ENCODE data around the gene C1orf185. TPM values are rescaled to one million over a fixed set of nuclear protein-coding genes. Genes with fewer than 3 reads are reported as not detected.
"Not testable (repeated sequence)": the region's sequence is repeated elsewhere in the genome, so short reads cannot be mapped to it uniquely, and the experiment has no call there.

C1orf185 gene
- total and polyA plus RNA-seq, 4 donors = not detected

- Histone ChIP-seq H3K4me1 (ENCODE audit: control insufficient read depth in 4 of 4, insufficient read depth in 4 of 4, low read length in 3 of 4) (no peaks in the 10 kb centered on the region), H3K9me3 (ENCODE audit: control insufficient read depth in 4 of 4, low read length in 3 of 4) (no peaks in the 10 kb centered on the region), H3K4me3 (ENCODE audit: low read depth in 1 of 3, low read length in 3 of 3) (no peak overlapping the region), H3K9ac (ENCODE audit: low read depth in 1 of 2, low read length in 2 of 2) (no peak overlapping the region), H3K27me3 (ENCODE audit: control insufficient read depth in 4 of 4, insufficient read depth in 4 of 4, low read length in 3 of 4) (no peaks in the 10 kb centered on the region), H3K36me3 (ENCODE audit: control insufficient read depth in 4 of 4, insufficient read depth in 3 of 4, low read depth in 1 of 4, low read length in 3 of 4) (no peaks in the 10 kb centered on the region), H3K27ac (ENCODE audit: low read depth in 1 of 2, low read length in 2 of 2) (no peak overlapping the region)
- WGBS = 80% methylated on average over 3 of the region's 3 CpGs
- TF ChIP-seq RXRA (IDR thresholded peaks at IDR 0.05) (no peak), HNF4G (IDR thresholded peaks at IDR 0.05) (no peak), RAD21 (IDR thresholded peaks at IDR 0.05) (no peak), JUND (IDR thresholded peaks at IDR 0.05) (no peak), REST (IDR thresholded peaks at IDR 0.05) (no peak), GABPA (IDR thresholded peaks at IDR 0.05 in 1 of 2, conservative IDR thresholded peaks at IDR 0.05 in 1 of 2) (no peak), EGR1 (IDR thresholded peaks at IDR 0.05; ENCODE audit: low read depth in 2 of 2) (no peak), ATF3 (IDR thresholded peaks at IDR 0.05) (no peak), CTCF (IDR thresholded peaks at IDR 0.05; ENCODE audit: low read depth, low read length, missing input control) (no peak), FOXA2 (IDR thresholded peaks at IDR 0.05) (no peak), FOXA1 (IDR thresholded peaks at IDR 0.05) (no peak), SP1 (IDR thresholded peaks at IDR 0.05) (no peak), HNF4A (conservative IDR thresholded peaks at IDR 0.05) (no peak), ZBTB33 (IDR thresholded peaks at IDR 0.05) (no peak), YY1 (IDR thresholded peaks at IDR 0.05) (no peak), NR2F2 (IDR thresholded peaks at IDR 0.05) (no peak), MAX (IDR thresholded peaks at IDR 0.05) (no peak)
- DNase-seq (ENCODE audit: low spot score) = no peak
Measured at GRCh38 chr1:51172811-51173210, 70.8 kb downstream of the C1orf185 start.

- Histone ChIP-seq H3K4me3 (ENCODE audit: low read depth in 1 of 3, low read length in 3 of 3) (no peak overlapping the region), H3K27ac (ENCODE audit: low read depth in 1 of 2, low read length in 2 of 2) (no peak overlapping the region), H3K9me3 (ENCODE audit: control insufficient read depth in 4 of 4, low read length in 3 of 4) (no peaks in the 10 kb centered on the region), H3K4me1 (ENCODE audit: control insufficient read depth in 4 of 4, insufficient read depth in 4 of 4, low read length in 3 of 4) (no peaks in the 10 kb centered on the region), H3K36me3 (ENCODE audit: control insufficient read depth in 4 of 4, insufficient read depth in 3 of 4, low read depth in 1 of 4, low read length in 3 of 4) (no peaks in the 10 kb centered on the region), H3K27me3 (ENCODE audit: control insufficient read depth in 4 of 4, insufficient read depth in 4 of 4, low read length in 3 of 4) (no peaks in the 10 kb centered on the region), H3K9ac (ENCODE audit: low read depth in 1 of 2, low read length in 2 of 2) (no peak overlapping the region)
- 41% methylated on average over 2 of the region's 2 CpGs for WGBS
- TF ChIP-seq HNF4A (conservative IDR thresholded peaks at IDR 0.05) (no peak), HNF4G (IDR thresholded peaks at IDR 0.05) (no peak), MAX (IDR thresholded peaks at IDR 0.05) (peak; percentile 32), FOXA1 (IDR thresholded peaks at IDR 0.05) (no peak), EGR1 (IDR thresholded peaks at IDR 0.05; ENCODE audit: low read depth in 2 of 2) (no peak), RAD21 (IDR thresholded peaks at IDR 0.05) (no peak), YY1 (IDR thresholded peaks at IDR 0.05) (no peak), GABPA (IDR thresholded peaks at IDR 0.05 in 1 of 2, conservative IDR thresholded peaks at IDR 0.05 in 1 of 2) (no peak)
- no peak for DNase-seq (ENCODE audit: low spot score)
Measured at GRCh38 chr1:51175278-51175677, 73.2 kb downstream of the C1orf185 start.

- not testable (repeated sequence) for H3K4me1 ChIP-seq (ENCODE audit: control insufficient read depth in 4 of 4, insufficient read depth in 4 of 4, low read length in 3 of 4); DNase-seq (ENCODE audit: low spot score); H3K9ac ChIP-seq (ENCODE audit: low read depth in 1 of 2, low read length in 2 of 2); H3K36me3 ChIP-seq (ENCODE audit: control insufficient read depth in 4 of 4, insufficient read depth in 3 of 4, low read depth in 1 of 4, low read length in 3 of 4); H3K4me3 ChIP-seq (ENCODE audit: low read depth in 1 of 3, low read length in 3 of 3); H3K27ac ChIP-seq (ENCODE audit: low read depth in 1 of 2, low read length in 2 of 2); H3K27me3 ChIP-seq (ENCODE audit: control insufficient read depth in 4 of 4, insufficient read depth in 4 of 4, low read length in 3 of 4); H3K9me3 ChIP-seq (ENCODE audit: control insufficient read depth in 4 of 4, low read length in 3 of 4)
- 92% methylated on average over 6 of the region's 6 CpGs for whole genome bisulfite sequencing
Measured at GRCh38 chr1:51177988-51178387, 76.0 kb downstream of the C1orf185 start.
